Activated T-helper 1 cell treated with anti-CD3 and anti-CD28 coated beads, Interleukin-2, amount 50 U/mL, for 16 hours (primary cell): ENCODE measurements around the gene SUSD1.
"Not testable (repeated sequence)": the region's sequence is repeated elsewhere in the genome, so short reads cannot be mapped to it uniquely, and the experiment has no call there.

Source experiments
- DNase-seq, 2 donors: peaks; one replicate each; pipeline ENCODE4 v3.0.0-alpha.2; 2020; ENCODE audit warnings: low read depth in 1 of 2, low spot score in 1 of 2

Gene SUSD1

GRCh38 chr9:112132356-112132755 is 42.7 kb downstream of the SUSD1 start:
- no peak for DNase-seq

DNA sequence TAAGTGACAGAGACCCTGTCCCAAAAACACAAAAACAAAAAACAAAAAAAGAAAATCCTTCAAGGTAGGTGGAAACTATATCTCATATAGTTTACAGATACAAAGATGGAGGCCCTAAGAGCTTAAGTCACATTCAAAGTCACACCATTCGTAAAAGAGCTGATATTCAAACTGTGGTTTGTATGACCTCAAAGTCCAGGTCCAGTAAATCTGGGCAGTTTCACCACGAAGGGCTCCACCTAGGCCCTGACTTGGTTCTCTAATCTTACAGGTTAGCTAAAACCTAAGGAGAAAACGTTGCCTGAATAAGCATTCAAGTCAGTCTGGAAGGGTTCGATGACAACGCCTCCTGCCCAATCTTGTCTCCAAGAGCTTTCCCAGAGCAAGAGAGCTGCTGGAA is 44.1 kb downstream of the SUSD1 start:
- no peak for DNase-seq

DNA sequence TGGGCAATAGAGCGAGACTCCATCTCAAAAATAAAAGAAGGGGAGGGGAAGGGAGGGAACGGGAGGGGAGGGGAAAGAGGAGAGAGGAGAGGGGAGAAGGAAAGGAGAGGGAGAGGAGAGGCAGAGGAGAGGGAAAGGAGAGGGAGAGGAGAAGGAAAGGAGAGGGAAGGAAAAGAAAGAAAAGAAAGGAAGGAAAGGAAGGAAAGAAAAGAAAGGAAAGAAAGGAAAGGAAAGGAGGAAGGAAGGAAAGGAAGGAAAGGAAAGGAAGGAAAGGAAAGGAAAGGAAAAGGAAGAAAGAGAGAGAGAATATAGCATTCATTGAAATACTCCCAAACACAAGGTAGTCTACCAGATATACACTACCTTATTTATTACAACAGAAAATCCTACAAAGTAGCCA is 44.8 kb downstream of the SUSD1 start:
- no peak for DNase-seq

DNA sequence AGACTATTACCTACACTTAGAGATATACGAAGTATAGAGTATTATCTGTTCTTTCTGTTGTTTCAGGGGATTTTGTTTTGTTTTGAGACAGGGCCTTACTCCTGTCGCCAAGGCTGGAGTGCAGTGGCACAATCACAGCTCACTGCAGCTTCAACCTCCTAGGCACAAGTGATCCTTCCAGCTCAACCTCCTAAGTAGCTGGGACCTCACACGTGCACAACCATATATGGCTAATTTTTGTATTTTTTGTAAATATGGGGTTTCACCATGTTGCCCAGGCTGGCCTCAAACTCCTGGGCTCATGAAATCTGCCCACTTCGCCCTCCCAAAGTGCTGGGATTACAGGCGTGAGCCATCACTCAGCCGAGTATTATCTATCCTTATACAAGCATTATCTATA is 45.9 kb downstream of the SUSD1 start:
- DNase-seq = no peak

DNA sequence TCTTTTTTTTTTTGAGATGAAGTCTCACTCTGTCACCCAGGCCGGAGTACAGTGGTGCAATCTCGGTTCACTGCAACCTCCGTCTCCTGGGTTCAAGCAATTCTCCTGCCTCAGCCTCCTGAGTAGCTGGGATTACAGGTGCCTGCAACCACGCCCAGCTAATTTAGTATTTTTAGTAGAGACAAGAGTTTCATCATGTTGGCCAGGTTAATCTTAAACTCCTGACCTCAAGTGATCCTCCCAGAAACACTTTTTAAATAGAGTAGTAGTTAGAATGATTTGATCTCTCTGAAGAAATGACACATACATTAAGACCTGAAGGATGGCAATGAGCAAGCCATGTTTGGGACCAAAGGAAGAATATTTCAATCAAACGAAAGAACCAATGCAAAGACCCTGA is 46.7 kb downstream of the SUSD1 start:
- not testable (repeated sequence) for DNase-seq

GRCh38 chr9:112127281-112127680 is 47.8 kb downstream of the SUSD1 start:
- DNase-seq = no peak

GRCh38 chr9:112125951-112126388 is 49.1 kb downstream of the SUSD1 start:
- DNase-seq = no peak

DNA sequence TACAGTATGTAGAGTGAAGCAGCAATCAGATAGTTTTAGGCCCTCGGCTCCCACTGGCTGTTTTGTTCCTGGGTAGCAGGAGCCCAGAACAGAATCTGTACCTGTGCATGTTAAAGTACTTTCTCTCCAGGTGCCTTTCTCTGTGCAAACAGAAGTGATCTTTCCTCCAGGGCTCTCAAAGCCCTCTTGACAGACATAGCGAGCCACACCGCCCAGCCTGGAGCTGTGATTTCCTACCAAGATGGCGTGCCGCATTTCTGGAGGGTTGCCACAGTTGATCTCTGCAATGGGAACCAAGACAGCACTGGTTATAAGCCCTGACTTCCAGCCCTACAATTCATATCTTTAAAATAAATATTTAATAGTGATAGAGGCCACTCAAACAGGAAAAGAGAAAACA is 50.9 kb downstream of the SUSD1 start:
- DNase-seq = no peak

DNA sequence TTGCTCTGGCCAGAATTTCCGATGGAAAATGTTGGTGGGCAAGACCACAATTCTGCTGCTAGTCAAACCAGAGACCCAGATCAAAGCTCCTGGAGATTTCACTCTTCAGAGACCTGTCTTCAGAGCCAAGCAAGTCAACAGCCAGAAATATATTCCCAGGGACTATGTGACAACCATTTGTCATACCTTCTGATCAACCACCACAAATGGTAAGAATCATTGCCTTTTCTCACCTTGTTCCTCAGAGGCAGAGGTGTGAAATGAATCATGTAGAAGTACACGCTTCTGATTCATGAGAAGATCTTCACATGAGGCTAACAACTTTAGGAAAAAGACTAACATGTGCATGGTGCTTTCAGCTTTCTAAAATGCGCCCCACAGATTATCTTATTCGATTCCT is 53.5 kb downstream of the SUSD1 start:
- no peak for DNase-seq

- no peak for DNase-seq
Measured at GRCh38 chr9:112120439-112120925, 54.6 kb downstream of the SUSD1 start.

DNA sequence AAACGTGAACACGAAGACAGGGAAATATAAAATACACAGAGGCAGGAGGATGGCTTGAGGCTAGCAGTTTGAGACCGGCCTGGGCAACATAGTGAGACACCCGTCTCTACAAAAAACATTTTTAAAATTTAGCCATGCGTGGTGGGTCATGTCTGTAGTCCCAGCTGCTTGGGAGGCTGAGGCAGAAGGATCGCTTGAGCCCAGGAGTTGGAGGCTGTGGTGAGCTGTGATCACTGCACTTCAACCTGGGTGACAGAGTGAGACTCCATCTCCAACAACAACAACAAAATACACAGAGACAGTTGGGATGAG is 55.1 kb downstream of the SUSD1 start:
- DNase-seq = no peak

DNA sequence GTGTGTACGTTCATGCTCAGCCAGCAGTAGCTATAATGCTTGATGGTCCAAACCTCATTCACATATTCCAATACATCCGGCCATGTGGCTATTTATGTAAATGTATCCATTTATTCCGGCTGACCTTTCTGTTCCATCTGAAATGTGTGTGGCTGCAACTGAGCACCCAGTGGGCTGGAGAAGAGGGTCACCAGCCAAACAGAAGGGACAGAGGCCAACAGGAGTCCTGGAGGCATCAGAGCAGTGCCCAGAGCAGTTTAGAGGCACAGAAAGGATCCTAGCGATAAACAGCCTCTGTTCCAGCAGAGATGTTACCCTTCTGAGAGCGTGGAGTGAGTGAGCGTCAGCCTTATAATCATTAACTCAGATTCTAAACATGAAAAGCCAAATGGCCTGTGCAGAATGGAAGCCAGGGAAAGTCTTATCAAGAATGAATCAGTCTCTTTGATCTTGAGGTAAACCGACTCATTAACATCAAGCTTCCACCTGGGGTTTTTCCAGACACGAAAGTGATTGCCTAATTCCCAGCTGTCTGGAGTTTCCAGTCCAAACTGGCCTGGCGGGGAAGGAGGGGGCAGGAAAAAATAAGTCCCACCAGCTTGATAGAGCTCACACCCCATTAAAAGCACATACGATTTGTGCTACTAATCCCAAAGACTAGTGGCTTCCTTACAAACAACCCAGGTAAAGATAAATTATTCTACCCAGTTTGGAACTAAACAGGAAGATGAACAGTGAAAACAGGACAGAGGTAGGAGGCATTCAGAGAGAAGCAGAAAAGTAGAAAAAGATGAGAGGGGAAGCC is 55.7 kb downstream of the SUSD1 start:
- no peak for DNase-seq

DNA sequence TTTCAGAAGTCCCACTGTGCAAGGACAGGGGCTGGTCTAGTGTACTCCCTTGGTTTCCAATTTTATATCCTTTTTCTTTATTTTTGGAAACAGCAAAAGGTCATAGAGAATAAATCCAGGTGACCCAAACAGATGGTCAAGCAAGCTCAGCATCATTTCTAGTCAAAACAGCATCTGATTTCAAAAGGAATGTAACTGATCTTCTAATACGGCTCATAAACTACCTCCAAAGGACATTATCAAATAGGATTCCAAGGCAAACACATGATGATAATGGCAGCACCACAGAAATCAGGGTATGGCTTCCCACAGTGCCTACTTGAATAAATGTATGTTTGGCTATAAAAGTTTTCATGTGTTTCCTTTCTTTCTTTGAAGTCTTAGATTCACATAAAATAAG is 57.1 kb downstream of the SUSD1 start:
- DNase-seq = no peak

DNA sequence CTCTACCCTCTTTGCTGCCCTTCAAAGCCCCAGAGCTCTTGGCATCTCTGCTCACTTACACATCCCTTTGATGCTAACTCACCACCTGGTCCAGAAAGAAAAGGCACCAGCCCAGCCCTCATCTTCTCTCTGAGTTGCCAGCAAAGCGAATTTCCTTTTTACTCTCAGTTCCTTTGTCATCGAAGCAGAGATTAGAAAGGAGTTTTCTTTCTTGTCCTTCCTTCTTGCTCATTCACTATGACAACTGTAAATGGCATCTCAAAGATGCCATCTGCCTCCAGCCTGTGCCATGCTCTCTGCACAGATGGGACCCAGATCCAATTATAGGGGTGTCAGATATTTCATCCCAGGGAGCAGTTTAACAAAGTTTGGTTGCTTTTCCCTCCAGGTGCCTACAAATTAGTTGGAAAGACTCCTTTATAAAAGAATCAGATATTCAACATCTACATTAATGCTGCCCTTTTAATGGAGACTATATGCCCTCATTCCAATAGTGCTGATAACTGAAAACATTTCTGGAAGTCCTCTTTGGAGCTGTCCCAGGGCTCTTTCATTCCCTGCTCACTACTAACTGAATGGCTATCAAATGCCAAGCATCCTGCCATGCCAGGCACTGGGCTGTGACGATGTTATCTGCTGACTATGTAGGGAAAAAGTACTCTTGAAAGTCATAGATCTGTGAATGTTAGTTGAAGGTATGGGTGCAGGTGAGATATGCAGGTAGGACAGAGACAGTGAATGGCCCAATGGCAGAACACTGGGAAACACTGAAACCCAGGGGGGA is 58.9 kb downstream of the SUSD1 start:
- no peak for DNase-seq

GRCh38 chr9:112115109-112115508 is 60.0 kb downstream of the SUSD1 start:
- DNase-seq = no peak

GRCh38 chr9:112112941-112113681 is 62.0 kb downstream of the SUSD1 start:
- DNase-seq = no peak

DNA sequence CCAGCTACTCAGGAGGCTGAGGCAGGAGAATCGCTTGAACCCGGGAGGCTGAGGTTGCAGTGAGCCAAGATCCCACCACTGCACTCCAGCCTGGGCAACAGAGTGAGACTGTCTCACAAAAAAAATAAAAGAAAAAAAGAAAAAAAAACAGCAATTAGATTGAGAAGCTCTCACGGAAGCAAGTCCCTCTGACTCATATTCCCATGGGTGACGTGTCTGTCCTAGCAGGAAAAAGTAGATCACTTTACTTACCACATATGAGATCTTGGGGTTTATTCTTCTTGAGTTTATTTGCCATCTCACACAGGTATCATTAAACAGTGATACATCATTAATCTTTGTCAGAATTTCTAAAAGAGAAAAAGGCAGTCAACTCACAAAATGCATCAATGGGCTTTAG is 62.6 kb downstream of the SUSD1 start:
- DNase-seq = no peak

DNA sequence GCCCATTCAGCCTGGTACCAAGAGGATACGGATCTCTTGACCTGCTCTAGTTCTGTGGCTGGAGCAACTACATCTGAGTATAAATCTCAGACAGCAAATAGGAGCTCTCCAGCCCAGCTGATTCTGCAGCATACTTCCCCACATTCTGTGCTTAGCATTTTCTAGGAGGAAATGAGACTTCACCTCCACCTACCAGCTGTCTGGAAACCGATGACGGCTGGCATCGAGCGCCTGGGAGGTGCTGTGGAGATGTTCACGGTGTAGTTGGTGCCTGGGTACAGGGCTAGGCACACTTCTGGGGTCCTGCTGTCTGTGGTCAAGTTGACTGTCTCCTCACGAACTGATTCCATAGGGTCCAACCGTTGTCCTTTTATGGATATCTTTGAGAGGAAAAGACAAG is 63.6 kb downstream of the SUSD1 start:
- no peak for DNase-seq

- no peak for DNase-seq
Measured at GRCh38 chr9:112110777-112111113, 64.4 kb downstream of the SUSD1 start.

GRCh38 chr9:112110094-112110776 is 64.9 kb downstream of the SUSD1 start:
- no peak for DNase-seq

- no peak for DNase-seq
Measured at GRCh38 chr9:112104901-112105300, 70.2 kb downstream of the SUSD1 start.
